HUES48 (cell line): Measurements from ENCODE around the gene CSH2.
"Not testable (repeated sequence)": the region's sequence is repeated elsewhere in the genome, so short reads cannot be mapped to it uniquely, and the experiment has no call there.

Experiments
- H3K27ac ChIP-seq: one replicate; pipeline ENCODE4 v1.7.0; 2013; ENCODE audit warnings: low read depth, low read length, inconsistent platforms
- H3K27me3 ChIP-seq: 2 replicates; pipeline ENCODE4 v1.6.1; 2013; ENCODE audit warnings: mild to moderate bottlenecking, low read length; ENCODE audit not compliant: control insufficient read depth, insufficient read depth
- H3K36me3 ChIP-seq: 2 replicates; pipeline ENCODE4 v1.6.1; 2013; ENCODE audit warnings: low read length; ENCODE audit not compliant: control insufficient read depth, insufficient read depth
- H3K4me1 ChIP-seq: 2 replicates; pipeline ENCODE4 v1.6.1; 2013; ENCODE audit warnings: mild to moderate bottlenecking, low read length; ENCODE audit not compliant: control insufficient read depth, insufficient read depth
- H3K4me3 ChIP-seq: 2 replicates; pipeline ENCODE4 v1.5.1; 2013; ENCODE audit warnings: mild to moderate bottlenecking, low read depth, low read length
- H3K9ac ChIP-seq: 2 replicates; pipeline ENCODE4 v1.6.1; 2013; ENCODE audit warnings: mild to moderate bottlenecking, low read depth, low read length, moderate library complexity
- H3K9me3 ChIP-seq: 2 replicates; pipeline ENCODE4 v1.6.1; 2013; ENCODE audit warnings: low read length; ENCODE audit not compliant: control insufficient read depth, insufficient read depth

CSH2 gene

DNA sequence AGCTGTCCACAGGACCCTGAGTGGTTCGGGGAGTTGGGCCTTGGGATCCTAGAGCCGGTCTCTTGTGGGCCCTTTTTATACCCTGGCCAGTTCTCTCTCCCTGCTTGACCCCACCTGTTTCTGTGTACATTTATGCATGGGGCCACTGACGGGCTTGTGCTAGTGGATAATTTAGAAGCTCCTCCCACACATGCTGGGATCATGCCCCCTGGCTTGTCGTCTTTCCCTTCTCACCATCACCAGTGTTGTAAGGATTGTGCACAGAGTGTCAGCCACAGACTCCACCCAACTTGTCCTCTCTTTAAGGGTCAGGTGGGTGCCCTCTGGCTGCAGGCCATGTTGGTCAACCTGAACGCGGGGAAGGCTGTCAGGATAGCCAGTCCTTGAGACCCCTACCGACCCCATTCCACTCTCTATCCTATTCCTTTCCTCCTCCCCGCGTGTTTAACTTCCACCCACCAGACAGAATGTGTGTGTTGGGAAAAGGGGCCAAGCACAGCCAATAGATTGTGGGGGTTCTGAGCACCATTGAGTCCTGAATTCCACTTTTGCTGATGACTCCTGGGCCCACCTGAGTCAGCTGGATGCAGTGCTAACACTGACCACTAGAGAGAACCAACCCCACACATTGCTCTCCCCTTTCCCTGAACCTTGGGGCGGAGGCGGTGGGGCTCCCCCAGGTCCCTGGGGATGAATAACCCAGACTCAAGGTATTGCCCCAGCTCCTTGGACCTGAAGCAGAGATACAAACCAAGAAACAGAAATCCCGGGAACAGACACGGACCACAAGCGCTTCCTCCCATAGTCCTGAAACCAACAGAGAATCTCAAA lies 23.3 kb upstream of the CSH2 start, which contains the start of gene CSH1:
TSS of gene CSH1 (minus strand) at position 51 of the 831 bp plus-strand sequence. CDS start 63 bp downstream, outside the sequence.
- H3K9me3 ChIP-seq, H3K9ac ChIP-seq, H3K27me3 ChIP-seq, H3K4me3 ChIP-seq, H3K36me3 ChIP-seq, H3K27ac ChIP-seq, H3K4me1 ChIP-seq: not testable (repeated sequence)

GRCh38 chr17:63894821-63895220 lies 21.3 kb upstream of the CSH2 start:
- H3K4me3 ChIP-seq, H3K36me3 ChIP-seq, H3K4me1 ChIP-seq, H3K27me3 ChIP-seq, H3K9me3 ChIP-seq, H3K27ac ChIP-seq, H3K9ac ChIP-seq: not testable (repeated sequence)

GRCh38 chr17:63894021-63894420 lies 20.5 kb upstream of the CSH2 start:
- not testable (repeated sequence) for H3K4me3 ChIP-seq, H3K4me1 ChIP-seq, H3K27me3 ChIP-seq, H3K36me3 ChIP-seq, H3K9me3 ChIP-seq, H3K9ac ChIP-seq, H3K27ac ChIP-seq

- H3K9me3 ChIP-seq, H3K4me1 ChIP-seq: not testable (repeated sequence)
These were observed 19.0 kb upstream of the CSH2 start for GRCh38 chr17:63892316-63893037.

DNA sequence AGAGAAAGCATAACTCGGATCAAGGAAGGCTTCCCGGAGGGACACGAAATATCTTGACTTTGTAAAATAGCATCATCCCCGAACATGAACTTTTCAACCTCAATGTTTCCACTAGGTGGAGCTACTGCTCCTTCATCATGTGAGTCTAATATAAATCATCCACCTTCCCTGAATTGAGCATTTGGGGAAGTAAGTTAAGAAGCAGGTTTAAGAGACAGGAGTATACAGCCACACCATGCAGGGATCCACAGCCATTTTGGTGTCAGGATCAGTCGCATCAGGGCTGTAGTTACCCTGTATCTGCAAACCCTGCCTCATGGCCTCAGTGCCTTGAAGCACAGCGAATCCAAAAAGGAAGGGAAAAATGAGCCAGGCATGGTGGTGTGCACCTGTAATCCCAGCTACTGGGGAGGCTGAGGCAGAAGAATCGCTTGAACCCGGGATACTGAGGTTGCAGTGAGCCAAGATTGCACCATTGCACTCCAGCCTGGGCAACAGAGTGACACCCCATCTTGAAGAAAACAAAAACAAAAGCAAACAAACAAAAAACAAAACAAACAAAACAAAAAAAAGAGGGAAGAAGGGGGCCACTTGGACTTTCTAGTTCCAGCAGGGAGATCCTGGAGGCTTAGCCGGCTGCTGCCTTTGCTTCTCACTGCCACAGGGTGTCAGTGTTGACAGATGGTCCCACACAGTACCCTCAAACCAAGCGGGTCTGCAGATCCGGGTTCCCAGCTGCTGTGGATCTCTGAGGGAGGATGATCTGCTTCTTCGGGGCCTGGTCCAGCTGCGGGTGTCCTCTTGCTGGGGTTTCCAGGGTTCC lies 15.8 kb upstream of the CSH2 start:
- not testable (repeated sequence) for H3K4me3 ChIP-seq, H3K36me3 ChIP-seq, H3K27ac ChIP-seq, H3K4me1 ChIP-seq, H3K9ac ChIP-seq, H3K9me3 ChIP-seq, H3K27me3 ChIP-seq

More at GRCh38 chr17:63892316-63893037, 19.0 kb upstream of the CSH2 start:
- H3K4me3 ChIP-seq, H3K27me3 ChIP-seq, H3K36me3 ChIP-seq, H3K27ac ChIP-seq, H3K9ac ChIP-seq: not testable (repeated sequence)

DNA sequence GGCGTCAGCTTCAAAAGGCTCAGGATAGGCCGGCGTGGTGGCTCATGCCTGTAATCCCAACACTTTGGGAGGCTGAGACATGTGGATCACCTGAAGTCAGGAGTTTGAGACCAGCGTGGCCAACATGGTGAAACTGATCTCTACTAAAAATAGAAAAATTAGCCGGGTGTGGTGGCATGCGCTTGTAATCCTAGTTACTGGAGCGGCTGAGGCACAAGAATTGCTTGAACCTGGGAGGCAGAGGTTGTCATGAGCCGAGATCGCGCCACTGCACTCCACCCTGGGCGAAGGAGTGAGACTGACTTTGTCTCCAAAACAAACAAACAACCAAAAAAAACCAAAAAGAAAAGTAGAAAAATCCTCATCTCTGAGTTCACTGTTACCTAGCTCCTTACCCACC lies 11.6 kb upstream of the CSH2 start:
- not testable (repeated sequence) for H3K4me3 ChIP-seq, H3K36me3 ChIP-seq, H3K27ac ChIP-seq, H3K27me3 ChIP-seq, H3K9me3 ChIP-seq, H3K9ac ChIP-seq, H3K4me1 ChIP-seq

DNA sequence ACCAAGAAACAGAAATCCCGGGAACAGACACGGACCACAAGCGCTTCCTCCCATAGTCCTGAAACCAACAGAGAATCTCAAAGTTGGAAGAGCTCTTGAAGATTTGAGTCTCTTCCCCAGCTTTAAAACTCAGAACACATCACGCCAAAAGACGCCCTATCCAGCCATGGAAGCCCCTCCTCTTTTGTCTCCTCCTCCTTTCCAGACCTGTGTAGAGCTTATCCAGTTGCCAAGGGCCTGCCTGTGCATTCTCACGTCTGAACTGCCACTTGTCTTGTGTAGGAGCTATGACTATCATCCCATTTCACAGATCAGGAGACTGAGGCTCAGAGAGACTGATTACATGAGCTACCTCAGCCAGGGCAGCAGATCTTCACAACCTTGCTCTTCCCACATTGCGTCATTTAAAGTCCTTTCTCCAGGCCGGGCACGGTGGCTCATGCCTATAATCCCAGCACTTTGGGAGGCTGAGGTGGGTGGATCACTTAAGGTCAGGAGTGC lies 9.2 kb upstream of the CSH2 start:
- H3K9me3 ChIP-seq, H3K4me1 ChIP-seq, H3K9ac ChIP-seq, H3K4me3 ChIP-seq, H3K36me3 ChIP-seq, H3K27me3 ChIP-seq, H3K27ac ChIP-seq: not testable (repeated sequence)

- Histone ChIP-seq H3K4me1 (peaks cover 4% of the 10 kb centered on the region; the same call in 1 of the 2 replicates), H3K9ac (no peak within 1 kb of the TSS), H3K36me3 (no peaks in the 10 kb centered on the region), H3K27me3 (no peaks in the 10 kb centered on the region), H3K4me3 (no peak within 1 kb of the TSS), H3K9me3 (no peaks in the 10 kb centered on the region), H3K27ac (no peak within 1 kb of the TSS)
These were observed 8.6 kb upstream of the CSH2 start, which contains the start of gene GH2 for GRCh38 chr17:63881935-63882601. Gene GH2, minus strand, starts transcription at chr17:63881944. Its CDS starts 143 bp downstream, at chr17:63881801.

DNA sequence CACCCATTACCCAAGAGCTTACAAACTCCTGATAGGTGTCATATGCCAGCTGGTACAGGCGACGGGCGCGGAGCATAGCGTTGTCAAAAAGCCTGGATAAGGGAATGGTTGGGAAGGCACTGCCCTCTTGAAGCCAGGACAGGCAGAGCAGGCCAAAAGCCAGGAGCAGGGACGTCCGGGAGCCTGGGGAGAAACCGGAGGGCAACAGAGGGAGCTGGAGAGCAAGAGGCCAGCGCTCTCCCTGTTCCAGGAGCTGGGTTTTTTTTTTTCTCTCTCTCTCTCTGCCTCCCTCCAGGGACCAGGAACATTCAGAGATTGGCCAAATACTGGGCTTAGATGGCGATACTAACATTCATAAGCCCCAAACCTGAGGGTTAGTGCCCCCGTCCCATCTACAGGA lies 7.9 kb upstream of the CSH2 start:
- not testable (repeated sequence) for H3K27me3 ChIP-seq, H3K27ac ChIP-seq, H3K9ac ChIP-seq, H3K9me3 ChIP-seq, H3K36me3 ChIP-seq, H3K4me3 ChIP-seq, H3K4me1 ChIP-seq

DNA sequence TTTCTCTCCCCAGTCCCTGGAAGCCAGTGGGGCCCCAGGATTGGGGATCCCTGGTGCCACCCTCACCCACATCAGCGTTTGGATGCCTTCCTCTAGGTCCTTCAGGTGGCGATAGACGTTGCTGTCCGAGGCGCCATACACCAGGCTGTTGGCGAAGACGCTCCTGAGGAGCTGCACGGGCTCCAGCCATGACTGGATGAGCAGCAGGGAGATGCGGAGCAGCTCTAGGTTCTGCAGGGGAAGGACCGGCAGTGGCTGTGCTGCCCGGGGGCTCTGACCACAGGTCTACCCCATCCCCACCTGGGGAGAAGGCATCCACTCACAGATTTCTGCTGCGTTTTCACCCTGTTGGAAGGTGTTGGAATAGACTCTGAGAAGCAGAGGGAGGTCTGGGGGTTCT lies 7.2 kb upstream of the CSH2 start:
- no peak overlapping the region for H3K4me3 ChIP-seq
- no peaks in the 10 kb centered on the region for H3K27me3 ChIP-seq
- no peak overlapping the region for H3K27ac ChIP-seq
- peaks cover 4% of the 10 kb centered on the region; the same call in 1 of the 2 replicates for H3K4me1 ChIP-seq
- H3K9me3 ChIP-seq: no peaks in the 10 kb centered on the region
- H3K36me3 ChIP-seq: no peaks in the 10 kb centered on the region
- no peak overlapping the region for H3K9ac ChIP-seq
